Ishikawa (cell line): ENCODE results near the gene SNCAIP.

ENCODE experiments used
- CEBPB ChIP-seq: IDR thresholded peaks from 2 replicates; pipeline ENCODE4 v1.6.1; 2012
- EGR1 ChIP-seq: IDR thresholded peaks from 2 replicates; pipeline ENCODE4 v1.6.1; 2012
- EP300 ChIP-seq: IDR thresholded peaks from 2 replicates; pipeline ENCODE4 v1.6.1; 2012; ENCODE audit warnings: borderline replicate concordance
- RAD21 ChIP-seq: IDR thresholded peaks from 2 replicates; pipeline ENCODE4 v1.6.1; 2012; ENCODE audit warnings: low read depth
- REST ChIP-seq: IDR thresholded peaks from 2 replicates; pipeline ENCODE4 v1.6.1; 2012; ENCODE audit warnings: low read depth, mild to moderate bottlenecking
- TAF1 ChIP-seq: IDR thresholded peaks from 2 replicates; pipeline ENCODE4 v1.6.1; 2012; ENCODE audit warnings: low read depth, mild to moderate bottlenecking
- USF1 ChIP-seq: IDR thresholded peaks from 2 replicates; pipeline ENCODE4 v1.6.1; 2012

GRCh38 chr5:122392224-122392623 is 80.2 kb downstream of the SNCAIP start:
- TF ChIP-seq RAD21 (no peak), REST (no peak), EP300 (no peak), USF1 (no peak), EGR1 (no peak), TAF1 (no peak), CEBPB (no peak)
